ENCODE data around the gene RIBC2. TPM values are rescaled to one million over a fixed set of nuclear protein-coding genes. Genes with fewer than 3 reads are reported as not detected.
A peak's percentile ranks its signal among the peaks of the same experiment; 100 is the strongest.

Gene RIBC2
- polyA plus RNA-seq, 4 donors: 6.9 to 7.6 (median 7.4) TPM

DNA sequence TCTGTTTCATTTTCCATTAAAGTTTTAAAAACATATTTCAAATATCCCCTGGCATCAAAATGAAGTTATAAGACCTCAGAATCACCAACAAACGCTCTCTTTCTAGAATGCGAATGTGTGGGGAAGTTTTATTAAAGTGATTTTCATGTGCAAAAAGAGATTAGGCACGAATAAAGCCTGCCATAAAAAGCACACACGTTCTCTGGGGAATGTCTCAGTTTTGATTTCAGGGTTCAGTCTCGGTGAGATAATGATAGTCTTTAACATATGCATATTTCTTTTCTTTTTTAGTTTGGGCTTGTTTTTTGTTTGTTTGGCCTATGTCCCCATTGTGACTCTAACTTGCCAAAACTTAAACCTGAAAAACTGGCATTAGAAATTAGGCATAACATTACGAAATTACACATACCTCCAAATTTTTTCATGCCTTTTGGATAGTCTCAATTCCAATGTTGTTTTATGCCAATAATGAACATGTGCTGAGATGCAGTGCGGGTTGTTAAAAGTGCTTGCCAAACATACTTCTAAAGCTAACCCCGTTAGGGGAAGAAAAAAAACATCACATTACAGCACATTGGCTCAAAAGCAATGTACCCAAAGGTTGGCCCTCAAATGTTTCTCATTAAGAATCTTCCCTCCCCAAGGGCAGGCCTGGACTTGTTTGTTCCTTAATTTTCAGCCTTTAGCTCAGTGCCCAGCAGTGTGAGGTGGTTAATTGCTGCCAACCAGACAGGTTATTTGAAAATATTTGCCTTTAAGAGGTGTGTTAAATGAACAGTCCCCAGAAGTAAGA is 56.0 kb downstream of the RIBC2 start:
- no peak for DNase-seq (ENCODE audit: low read depth in 4 of 4, low spot score in 3 of 4)

DNA sequence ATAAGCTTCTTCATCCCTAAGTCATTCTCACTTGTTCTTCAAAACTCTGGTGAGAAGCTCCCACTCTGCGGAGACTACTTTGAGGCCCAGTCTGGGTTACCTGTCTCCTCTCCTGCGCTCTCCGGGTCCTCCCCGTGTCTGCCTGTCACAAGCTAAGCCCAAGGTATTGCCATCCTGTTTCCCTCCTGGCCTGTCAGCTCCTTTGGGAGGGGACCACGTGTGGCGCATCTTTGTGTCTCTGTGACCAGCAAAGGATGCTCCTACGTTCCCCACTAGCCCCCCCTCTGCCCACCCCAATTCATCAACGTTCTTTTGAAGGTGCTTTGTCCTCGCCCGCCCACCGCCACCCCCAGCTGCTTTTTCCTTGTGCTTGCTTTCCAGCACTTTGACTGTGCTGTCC is 57.4 kb downstream of the RIBC2 start:
- DNase-seq (ENCODE audit: low read depth in 4 of 4, low spot score in 3 of 4): no peak

DNA sequence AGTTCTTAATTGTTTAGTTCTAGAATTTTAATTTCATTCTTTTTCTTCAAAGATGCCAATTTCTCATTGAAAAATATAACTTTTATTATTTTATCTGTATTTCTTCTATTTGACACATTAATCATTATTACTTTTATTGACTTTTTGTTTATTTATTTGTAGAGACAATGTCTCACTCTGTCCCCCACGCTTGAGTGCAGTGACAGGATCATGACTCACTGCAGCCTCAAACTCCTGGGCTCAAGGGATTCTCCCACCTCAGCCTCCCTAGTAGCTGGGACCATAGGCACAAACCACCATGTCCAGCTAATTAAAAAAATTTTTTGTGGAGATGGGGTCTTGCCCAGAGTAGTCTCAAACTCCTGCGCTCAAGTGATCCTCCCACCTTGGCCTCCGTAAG is 58.9 kb downstream of the RIBC2 start:
- DNase-seq (ENCODE audit: low read depth in 4 of 4, low spot score in 3 of 4): no peak

DNA sequence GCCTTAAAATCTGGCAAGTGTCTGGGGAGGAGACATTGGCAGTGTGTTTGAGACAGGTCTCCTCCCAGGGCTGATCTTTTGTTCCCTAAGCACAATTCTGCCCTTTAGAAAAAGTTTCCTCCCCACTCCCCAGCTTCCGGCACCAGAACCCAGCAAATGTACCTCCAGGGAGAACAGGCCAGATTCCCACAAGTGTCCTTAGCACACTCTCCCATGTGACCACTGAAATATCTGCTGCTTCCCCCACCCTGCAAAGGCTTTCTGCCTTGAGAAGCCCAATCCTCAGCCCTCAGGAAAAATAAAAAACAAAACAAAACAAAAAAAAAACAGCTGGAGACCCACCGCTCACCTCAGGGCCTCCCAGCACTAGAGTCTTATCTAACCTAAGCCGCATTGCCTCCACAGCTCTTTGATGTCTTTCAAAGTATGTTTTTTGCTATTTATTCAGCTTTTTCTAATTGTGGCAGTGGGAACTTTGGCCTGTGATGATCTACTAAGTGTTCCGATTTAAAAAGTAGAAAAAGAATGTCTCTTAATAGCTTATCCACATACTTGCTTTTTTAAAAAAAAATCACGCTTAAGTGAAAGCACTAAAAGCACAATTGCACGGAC is 60.2 kb downstream of the RIBC2 start:
- no peak for DNase-seq (ENCODE audit: low read depth in 4 of 4, low spot score in 3 of 4)

DNA sequence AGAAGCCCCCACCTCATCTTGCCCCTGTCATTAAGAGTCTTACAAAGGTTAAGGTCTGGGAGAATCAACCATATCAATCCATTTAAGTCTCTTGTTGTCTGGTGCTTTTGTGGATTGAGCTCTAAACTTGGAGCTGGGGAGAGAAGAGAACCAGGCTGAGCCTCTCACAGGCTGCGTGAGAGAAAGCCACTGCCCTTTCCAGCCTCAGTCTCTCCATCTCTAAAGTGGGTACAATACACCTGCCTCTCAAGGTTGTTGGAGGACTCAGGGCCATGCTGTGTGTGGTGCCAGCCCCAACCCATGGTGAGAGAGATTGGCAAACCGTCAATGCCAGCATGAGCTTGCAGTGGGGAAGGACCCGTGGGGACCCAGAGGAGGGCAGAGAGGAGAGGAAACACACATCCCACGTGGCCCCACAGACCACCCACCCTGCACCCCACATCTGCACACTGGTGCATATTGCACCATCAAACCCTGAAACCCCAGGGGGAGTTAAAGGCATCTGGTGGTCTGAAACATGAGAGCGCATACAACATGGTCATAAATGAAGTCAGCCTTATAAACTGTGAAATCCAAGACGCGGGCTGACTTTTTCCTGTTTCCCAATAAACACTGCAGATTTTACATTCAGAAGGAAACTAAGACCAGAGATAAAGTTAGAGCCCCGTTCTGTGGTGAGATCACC is 61.7 kb downstream of the RIBC2 start:
- peak in 1 of 4 donors; percentile 55 for DNase-seq (ENCODE audit: low read depth in 4 of 4, low spot score in 3 of 4)

DNA sequence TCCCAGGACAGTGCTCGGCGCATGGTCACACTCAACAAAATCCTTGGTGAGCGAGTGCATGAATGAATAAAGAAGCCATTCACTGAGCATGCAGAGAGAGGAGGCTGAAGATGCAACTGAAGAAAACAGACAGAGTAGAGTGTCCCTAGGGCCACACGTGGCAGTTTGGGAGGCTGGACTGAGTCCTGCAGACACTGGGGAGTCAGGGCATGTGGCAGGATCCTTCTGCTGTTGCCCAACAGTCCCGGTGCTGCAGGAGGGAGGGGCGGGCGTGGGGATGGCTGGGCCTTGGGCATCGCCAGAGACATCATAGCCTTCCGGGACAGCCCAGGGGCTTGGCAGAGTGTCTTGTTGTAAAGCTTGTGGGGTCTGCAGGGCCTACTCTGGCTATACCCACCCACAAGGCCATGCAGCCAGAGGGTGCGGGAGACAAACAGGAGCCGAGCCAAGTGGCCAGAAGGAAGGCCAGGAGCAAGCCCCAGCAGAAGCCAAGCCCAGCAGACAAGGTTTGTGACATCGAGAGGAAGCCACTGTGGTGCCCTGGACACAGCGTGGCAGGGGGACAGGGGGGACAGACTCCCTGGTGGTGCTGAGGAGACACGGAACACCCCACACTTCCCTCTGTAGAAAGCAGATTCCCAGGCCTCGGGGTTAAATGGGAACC is 62.5 kb downstream of the RIBC2 start:
- DNase-seq (ENCODE audit: low read depth in 4 of 4, low spot score in 3 of 4): no peak

DNA sequence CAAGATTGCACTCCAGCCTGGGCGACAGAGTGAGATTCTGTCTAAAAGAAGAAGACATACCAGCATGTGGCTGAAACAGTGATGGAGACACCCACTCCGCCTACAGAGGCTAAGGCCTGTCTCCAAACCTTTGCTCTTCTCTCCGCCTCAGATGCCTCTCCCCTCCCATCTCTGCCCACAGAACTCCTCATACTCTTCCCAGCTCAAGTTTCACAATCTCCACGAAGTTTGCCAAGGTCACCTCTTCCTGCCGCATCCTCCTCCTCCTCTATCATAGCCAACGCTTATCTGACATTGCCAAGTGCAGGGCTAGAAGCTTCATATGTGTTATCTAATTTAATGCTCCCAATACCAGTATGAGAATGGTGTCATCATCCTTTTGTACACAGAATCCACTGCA is 63.3 kb downstream of the RIBC2 start:
- no peak for DNase-seq (ENCODE audit: low read depth in 4 of 4, low spot score in 3 of 4)

DNA sequence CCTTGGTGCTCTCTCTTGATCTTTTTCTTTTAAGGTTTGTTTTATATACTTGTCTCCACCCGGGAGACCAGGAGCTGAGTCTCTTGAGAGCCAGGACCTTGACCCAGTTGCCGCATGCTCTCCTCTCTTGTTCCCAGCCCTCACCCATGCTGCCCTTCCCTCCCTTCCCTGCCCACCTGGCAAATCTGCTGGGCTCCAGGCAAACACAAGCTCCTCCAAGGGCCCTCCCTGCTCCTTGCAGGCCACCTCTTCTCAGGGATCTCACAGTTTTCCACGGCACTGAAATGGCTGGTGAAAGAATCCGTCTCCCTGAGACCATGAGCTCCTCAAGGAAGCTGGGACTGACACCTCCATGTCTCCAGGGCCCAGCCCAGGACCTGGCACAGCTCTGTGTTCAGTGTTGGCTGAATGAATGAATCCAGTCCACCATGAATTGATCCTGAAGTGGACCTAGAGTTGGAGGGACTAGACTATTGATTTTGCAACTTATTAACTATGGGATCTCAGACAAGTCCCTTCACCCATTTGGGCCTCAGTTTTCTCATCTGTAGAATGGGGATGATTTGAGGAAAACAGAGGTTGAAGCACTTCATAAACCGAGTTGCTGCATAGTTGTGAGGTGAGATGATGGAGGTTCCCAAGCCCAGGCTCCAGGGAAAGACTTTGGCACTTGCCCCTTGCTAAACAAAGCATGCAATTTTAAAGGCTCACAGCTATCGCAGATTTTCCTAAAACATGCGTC is 64.0 kb downstream of the RIBC2 start:
- DNase-seq (ENCODE audit: low read depth in 4 of 4, low spot score in 3 of 4): no peak

DNA sequence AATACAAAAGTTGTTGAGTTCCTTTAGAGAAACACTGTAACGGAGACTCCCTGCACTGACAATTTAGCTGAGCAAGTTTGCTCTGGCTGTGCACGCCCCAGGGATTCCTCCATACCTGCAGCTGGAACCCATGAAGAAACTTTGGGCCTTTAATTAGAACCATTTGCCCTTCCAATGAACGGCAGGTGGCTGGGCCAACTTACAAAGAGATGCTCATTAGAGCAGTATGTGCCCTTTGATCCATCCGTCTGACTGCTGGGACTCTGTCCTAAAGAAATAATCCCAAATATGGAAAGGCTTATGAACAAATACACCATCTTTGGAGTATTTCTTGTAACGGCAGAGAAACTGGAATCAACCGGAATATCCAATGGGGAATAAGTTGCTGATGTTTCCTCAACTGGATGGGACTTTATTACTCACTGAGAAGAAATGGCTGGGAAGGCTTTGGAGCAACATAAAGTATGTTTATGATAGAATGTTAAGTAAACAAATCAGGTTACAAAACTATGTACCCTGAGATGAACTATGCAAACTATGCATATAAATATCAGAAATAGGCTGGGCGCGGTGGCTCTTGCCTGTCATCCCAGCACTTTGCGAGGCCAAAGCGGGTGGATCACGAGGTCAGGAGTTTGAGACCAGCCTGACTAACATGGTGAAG is 64.7 kb downstream of the RIBC2 start:
- no peak for DNase-seq (ENCODE audit: low read depth in 4 of 4, low spot score in 3 of 4)

DNA sequence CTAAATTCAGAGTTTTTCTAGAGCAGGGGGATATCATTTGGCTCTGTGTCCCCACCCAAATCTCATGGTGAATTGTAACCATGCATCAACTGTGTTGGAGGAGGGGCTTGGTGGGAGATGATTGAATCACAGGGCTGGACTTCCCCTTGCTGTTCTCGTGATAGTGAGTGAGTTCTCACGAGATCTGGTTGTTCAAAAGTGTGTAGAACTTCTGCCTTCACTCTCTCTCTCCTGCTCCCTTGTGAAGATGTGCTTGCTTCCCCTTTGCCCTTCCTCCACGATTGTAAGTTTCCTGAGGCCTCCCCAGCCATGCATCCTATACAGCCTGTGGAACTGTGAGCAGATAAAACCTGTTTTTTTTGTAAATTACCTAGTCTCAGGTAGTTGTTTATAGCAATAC is 67.2 kb downstream of the RIBC2 start:
- no peak for DNase-seq (ENCODE audit: low read depth in 4 of 4, low spot score in 3 of 4)

DNA sequence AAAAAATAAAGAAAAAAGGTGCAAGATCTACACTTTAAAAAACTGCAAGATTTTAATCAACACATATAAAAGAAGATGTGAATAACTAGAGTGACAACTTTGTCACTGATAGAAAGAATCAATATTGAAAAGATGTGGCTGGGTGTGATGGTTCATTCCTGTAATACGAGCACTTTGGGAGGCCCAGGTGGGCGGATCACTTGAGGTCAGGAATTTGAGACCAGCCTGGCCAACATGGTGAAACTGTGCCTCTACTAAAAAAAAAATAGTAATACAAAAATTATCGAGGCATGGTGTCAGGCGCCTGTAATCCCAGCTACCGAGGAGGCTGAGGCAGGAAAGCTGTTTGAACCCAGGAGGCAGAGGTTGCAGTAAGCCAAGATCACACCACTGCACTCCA is 68.2 kb downstream of the RIBC2 start:
- DNase-seq (ENCODE audit: low read depth in 4 of 4, low spot score in 3 of 4): no peak

Other genes with a start within 250 kb of the RIBC2 start
- gene NUP50, start 249.8 kb upstream of the RIBC2 start, polyA plus RNA-seq (ENCODE audit: insufficient read length in 4 of 4): 10 to 100 TPM; 43.3 to 57.0 (median 51.8) TPM
- gene KIAA0930, start 172.8 kb upstream of the RIBC2 start, polyA plus RNA-seq (ENCODE audit: insufficient read length in 4 of 4): 10 to 100 TPM; 18.3 to 24.9 (median 21.3) TPM
- gene UPK3A, start 128.7 kb upstream of the RIBC2 start, polyA plus RNA-seq (ENCODE audit: insufficient read length in 4 of 4): 1 to 10 TPM in 3 of 4 donors, under 1 TPM in 1; 0.60 to 8.8 (median 5.1) TPM
- gene FAM118A, start 103.8 kb upstream of the RIBC2 start, polyA plus RNA-seq (ENCODE audit: insufficient read length in 4 of 4): 10 to 100 TPM; 17.0 to 24.8 (median 20.6) TPM
- gene SMC1B, start 94 bp upstream of the RIBC2 start, polyA plus RNA-seq (ENCODE audit: insufficient read length in 4 of 4): under 1 TPM; 0.14 to 0.40 (median 0.18) TPM
- gene FBLN1, start 89.2 kb downstream of the RIBC2 start, polyA plus RNA-seq (ENCODE audit: insufficient read length in 4 of 4): 100 to 1,000 TPM in 3 of 4 donors, 10 to 100 TPM in 1; 95.2 to 194 (median 139) TPM